TTC549 (cell line): ENCODE data around the gene SYT2.

Experiments used
- FAIRE-seq: peaks from 2 replicates; lab custom pipeline; 2012; peaks lifted over from hg19 to GRCh38; lab: Jason Lieb, UNC

SYT2 gene

GRCh38 chr1:202704601-202705000 lies 5.7 kb downstream of the SYT2 start:
- no peak for FAIRE-seq

DNA sequence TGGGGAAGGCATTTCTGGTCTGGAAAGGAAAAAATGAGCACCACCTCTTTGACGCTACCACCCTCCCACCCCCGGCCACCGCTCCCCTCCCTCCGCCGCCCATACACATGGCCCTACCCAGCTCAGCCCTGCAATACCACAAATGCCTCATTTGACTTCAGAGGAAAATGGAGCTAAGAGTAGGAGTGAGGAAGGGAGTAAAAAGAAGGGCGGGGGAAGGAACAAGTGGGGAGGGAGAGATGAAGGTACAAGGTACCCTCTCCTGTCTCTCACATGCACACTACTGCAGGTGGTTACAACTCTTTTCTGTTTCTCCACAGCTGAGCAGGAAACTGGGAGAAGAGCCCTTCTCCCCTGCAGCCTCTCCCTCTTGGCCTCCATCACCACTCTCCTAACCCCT lies 7.1 kb downstream of the SYT2 start:
- no peak for FAIRE-seq

DNA sequence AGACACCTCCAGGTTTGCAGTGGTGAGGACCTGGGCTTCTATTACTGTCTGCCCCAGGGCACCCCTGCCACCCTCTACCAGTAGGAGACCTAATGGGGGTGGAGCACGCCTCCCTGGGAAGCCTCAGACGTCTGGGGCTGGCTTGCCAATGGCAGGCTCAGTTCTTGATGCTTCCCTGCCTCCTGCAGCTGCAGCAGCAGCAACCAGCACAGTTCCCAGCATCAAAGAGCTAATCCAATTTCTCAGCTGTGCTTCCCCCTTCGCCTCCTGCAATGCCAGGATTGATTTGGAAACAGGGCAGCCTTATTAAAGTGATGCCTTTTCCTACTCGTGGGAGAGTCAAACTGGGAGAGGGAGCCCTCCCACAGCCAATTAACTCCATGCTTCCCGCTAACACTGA lies 8.2 kb downstream of the SYT2 start:
- no peak for FAIRE-seq

DNA sequence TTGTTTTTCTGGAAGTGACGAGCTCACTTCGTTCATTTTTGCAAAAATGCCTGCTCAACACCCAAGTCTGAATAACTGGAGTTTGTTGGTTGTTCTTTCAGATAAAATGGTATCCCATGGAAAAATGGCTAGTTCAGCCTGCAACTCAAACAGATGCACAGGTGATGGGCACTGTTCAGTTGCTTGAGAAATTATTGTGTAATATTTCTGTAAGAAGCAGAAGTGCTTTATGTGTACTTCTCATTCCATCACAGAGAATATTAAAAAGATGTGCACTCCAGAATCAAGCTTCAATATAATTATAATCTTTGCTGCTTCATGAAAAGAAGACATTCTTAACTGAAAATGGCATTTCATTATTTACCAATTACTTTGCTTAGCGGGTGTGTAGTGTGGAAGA lies 9.1 kb downstream of the SYT2 start:
- FAIRE-seq = no peak

DNA sequence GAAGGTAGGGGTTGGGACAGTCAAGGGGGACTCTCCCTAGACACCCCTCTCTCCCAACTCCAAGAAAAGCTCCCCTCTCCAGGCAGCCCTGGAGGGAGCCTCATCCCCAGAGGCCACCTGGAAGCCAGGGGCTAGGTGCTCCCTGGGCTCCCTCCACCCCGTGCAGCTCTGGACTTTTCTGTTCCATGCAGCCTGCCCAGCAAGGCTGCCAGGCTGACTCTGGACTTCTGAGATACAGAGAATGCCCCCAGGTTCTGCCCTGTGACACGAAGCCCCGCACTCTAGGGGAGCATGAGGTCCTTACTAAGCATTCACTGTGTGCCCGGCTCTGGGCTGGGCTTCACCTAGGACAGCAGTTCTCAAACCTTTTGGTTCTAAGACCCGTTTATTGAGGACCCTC lies 10.2 kb downstream of the SYT2 start:
- FAIRE-seq = no peak

- no peak for FAIRE-seq
These were observed 12.0 kb downstream of the SYT2 start for GRCh38 chr1:202698276-202698675.

- FAIRE-seq = no peak
These were observed 13.2 kb downstream of the SYT2 start for GRCh38 chr1:202697038-202697437.

DNA sequence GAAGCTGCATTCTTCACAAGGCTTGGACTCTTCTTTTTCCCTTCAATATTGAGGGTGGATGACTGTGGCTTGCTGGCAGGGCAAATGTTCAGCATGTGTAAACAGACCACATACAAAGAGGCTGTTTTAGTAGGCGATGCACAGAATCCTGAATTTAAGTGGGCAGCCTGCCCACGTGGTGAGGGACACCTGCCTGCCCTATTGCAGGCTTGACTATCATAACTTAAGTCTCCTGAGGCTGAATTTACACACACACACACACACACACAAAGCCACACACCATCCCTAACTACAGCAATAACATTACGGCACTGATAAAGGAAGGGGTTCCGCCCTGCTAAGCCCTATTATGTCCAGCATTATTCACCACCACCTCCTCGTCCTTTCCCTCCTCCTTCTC lies 15.9 kb downstream of the SYT2 start:
- no peak for FAIRE-seq

GRCh38 chr1:202692959-202693555 lies 17.2 kb downstream of the SYT2 start:
- FAIRE-seq = no peak

- FAIRE-seq = no peak
These were observed 18.4 kb downstream of the SYT2 start for GRCh38 chr1:202691816-202692215.

DNA sequence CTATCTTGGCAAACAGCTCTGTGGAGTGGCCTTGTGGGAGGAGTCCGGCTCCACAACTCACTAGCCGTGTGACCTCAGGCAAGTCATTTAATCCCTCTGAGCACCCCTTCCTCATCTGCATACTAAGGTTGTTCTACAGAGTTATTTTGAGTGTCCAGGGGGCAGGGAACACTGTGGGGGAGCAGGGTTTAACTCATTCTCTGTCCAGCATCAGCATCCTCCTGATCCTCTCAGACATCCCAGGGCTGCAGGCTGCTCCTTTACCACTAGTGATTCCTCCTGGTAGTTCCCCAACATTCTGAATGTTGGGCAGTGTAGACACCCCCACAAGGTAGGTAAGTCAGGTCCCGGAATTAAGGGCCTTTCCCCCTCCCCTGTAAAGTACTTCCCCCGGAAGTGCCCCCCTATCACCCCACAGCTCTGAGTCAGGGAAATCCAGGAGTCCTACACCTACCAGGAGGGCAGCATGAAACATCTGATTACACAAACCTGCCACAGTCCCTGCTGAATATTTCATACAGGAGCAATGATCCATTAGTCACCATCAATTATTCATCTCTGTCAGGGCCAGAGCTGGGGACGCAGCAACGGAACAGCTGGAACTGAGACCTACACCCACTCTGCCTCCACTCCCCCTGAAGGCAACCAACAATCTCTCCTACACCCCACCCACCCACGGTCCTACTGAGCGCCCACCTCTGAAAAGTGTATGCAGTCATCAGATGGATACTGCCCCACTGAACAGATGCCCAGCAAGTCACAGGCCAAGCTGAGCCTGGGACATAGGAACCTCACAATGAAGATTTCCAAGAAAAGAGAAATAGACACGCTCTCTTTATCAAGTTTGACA lies 20.5 kb downstream of the SYT2 start:
- no peak for FAIRE-seq

DNA sequence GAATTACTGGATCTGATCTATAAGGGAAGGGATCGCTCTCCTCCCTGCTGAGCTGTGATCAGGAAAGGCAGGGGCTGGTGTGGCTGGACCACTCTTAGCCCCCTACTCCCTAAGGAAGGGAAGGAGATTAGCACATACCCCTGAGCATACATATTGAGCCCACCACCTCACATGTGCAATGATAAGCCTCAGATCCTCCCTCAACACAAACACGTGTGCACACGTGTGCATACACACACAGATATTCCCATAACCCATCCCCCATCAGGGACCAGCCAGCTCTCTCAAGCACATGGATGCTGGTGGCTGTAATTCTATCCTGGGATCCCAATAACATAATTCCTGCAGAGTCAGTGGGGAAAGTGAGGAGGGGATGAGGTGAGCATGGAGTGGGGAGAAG lies 21.2 kb downstream of the SYT2 start:
- FAIRE-seq = no peak

DNA sequence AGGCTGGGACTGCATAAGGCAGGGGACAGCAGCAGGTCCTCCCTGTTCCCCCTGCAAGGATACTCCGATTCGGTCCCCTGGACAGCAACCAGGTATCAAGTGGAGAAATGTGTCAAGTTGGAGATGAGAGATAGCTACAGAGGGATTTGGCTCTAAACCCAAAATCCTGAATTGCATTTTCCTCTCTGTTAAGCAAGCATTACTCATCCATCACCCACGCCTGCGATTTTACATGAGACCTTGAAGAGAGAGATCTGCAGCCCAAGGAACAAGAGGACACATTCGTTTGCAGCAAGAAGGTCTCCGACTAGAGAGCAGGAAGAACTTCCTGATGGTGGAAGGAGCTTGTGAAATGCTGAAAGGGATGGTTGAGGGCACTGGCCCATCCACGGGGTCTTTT lies 21.9 kb downstream of the SYT2 start:
- FAIRE-seq = no peak

DNA sequence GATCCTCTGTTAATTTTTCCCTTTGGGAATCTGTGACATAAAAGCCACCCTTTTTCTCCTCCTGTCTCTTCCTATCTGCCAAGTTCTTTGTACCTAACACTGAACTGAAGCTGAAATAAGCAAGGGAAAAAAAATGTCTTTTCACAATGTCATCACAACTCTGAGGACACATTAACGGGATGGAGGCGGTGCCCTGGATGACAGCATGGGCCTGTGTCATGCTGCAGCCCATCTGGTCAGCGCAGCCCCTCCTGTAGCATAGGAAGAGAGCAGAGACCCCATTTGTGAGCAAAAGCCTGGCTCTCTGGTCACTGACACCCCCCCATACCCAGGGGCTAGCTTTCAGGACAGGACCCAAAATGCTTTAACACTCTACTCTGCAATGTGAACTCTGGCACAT lies 22.5 kb downstream of the SYT2 start:
- FAIRE-seq = no peak

DNA sequence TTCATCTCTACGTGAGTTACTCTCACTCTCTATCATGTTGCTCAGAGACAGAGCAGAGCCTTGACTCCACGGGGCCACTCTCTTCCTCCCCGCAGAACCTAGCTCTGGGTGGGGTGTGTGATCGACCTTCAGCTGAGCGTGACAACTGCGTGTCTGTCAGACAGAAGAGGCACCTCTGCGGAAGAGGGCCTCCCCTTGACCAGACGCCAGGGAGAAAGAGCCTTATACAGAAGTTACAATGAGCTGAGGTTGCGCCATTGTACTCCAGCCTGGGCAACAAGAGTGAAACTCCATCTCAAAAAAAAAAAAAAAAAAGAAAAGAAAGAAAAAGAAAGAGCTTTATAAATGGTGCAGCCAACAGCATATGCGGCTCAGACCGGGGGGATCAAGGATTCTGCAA lies 22.9 kb downstream of the SYT2 start:
- FAIRE-seq = no peak

GRCh38 chr1:202685641-202686040 lies 24.6 kb downstream of the SYT2 start:
- no peak for FAIRE-seq

GRCh38 chr1:202684716-202685115 lies 25.5 kb downstream of the SYT2 start:
- no peak for FAIRE-seq

- FAIRE-seq = no peak
These were observed 27.2 kb downstream of the SYT2 start for GRCh38 chr1:202683029-202683428.

- FAIRE-seq = no peak
These were observed 27.8 kb downstream of the SYT2 start for GRCh38 chr1:202682477-202682876.

DNA sequence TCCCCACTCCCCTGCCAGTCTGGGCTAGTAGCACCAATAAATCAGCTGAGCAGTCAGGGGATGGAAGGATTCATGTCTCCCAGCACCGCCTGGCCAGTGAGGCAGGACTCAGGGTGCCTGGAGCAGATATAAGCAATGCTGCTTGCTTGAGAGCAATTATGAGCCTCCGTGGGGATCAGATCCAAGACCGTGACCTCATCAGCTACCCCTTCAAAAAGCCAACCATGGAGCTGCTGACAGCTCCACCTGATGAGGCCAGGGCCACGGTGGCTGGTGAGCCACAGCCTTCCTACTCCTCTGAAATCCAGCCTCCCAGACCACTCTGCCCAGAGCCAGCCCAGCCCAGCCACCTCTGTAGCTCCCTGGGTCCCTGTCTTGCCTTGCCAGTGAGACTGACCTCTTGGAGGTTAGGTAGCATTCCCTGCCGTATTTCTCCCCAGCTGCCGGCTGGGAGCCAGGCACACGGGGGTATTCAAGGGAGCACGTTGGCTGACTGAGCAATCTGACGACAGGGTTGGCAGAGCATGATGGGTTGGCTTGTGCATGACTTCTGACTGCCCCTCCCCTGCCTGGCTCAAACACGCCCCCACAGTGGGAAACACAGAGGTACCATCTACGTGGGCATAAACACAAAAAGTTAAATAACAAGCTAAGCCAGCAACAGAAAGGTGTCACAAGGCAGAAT lies 28.4 kb downstream of the SYT2 start:
- FAIRE-seq = no peak

DNA sequence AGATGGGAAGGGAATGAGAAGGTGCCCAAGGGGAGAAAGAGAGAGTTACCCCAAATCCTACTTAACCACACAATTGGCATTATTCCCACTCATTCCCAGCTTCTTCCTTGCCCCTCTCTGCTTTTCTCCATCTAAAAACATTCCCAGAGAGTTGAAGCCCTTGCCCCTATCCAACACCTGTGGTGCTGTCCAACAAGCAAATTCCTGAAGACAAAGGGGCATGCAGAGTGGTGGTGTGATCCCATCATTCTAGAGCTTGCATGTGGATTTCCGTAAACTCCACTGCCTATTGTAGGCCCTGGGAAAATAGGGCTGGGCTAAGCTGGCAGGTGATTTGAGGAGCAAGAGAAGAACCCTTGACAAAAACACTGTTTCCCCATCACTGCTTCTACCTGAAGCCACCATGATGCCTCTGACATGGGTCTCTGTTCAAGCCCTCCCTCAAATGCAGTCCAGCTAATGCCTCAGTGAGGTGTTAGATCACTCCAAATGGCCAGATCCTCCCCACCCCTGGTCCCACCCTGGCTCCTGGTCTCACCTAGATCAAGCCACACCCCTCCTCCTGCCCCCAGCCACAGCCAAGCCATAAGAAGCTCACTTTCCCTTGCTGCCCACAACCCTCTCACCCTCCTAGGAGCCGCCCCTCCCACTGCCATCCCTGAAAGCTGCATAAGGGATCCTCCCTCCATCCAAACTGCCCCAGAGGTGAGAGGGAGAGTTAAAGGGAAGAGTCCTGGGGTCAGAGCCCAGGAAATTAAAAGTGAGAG lies 29.5 kb downstream of the SYT2 start:
- no peak for FAIRE-seq

GRCh38 chr1:202679406-202680177 lies 30.7 kb downstream of the SYT2 start:
- no peak for FAIRE-seq
